Osteoblast (primary cell): ENCODE results near the gene IVNS1ABP. TPM values are rescaled to one million over a fixed set of nuclear protein-coding genes. Genes with fewer than 3 reads are reported as not detected.

Source experiments
- DNase-seq: peaks from one replicate; pipeline ENCODE4 v3.0.0; 2011; ENCODE audit warnings: low spot score, mixed read lengths; ENCODE audit not compliant: insufficient read length; ENCODE audit errors: missing footprints
- H2AFZ ChIP-seq: 2 replicates; pipeline ENCODE4 v1.6.0; 2011; ENCODE audit warnings: mild to moderate bottlenecking, low read length
- H3K27ac ChIP-seq: 2 replicates; pipeline ENCODE4 v1.5.1; 2011; ENCODE audit warnings: mild to moderate bottlenecking, low read depth, low read length, moderate library complexity
- H3K27me3 ChIP-seq: 2 replicates; pipeline ENCODE4 v1.6.0; 2012; ENCODE audit warnings: mild to moderate bottlenecking, control low read depth, inconsistent platforms, low read length, moderate library complexity; ENCODE audit not compliant: insufficient read depth
- H3K36me3 ChIP-seq: 2 replicates; pipeline ENCODE4 v1.5.1; 2011; ENCODE audit warnings: mild to moderate bottlenecking, low read length, control low read depth, moderate library complexity; ENCODE audit not compliant: insufficient read depth
- H3K4me1 ChIP-seq: 2 replicates; pipeline ENCODE4 v1.5.1; 2011; ENCODE audit warnings: mild to moderate bottlenecking, low read length, control low read depth, moderate library complexity; ENCODE audit not compliant: insufficient read depth
- H3K4me2 ChIP-seq: 2 replicates; pipeline ENCODE4 v1.6.0; 2011; ENCODE audit warnings: mild to moderate bottlenecking, low read length; ENCODE audit not compliant: insufficient read depth
- H3K4me3 ChIP-seq: fragments of 200-600 bp; sonication (generic); 3 replicates; pipeline ENCODE4 v1.5.1; 2012; ENCODE audit warnings: mild to moderate bottlenecking, low read length, inconsistent platforms; ENCODE audit not compliant: insufficient read depth
- H3K79me2 ChIP-seq: 2 replicates; pipeline ENCODE4 v1.6.0; 2012; ENCODE audit warnings: mild to moderate bottlenecking, low read length, control low read depth, inconsistent platforms; ENCODE audit not compliant: insufficient read depth
- H3K9me3 ChIP-seq: 2 replicates; pipeline ENCODE4 v1.5.1; 2011; ENCODE audit warnings: low read depth, low read length, control low read depth
- H4K20me1 ChIP-seq: 2 replicates; pipeline ENCODE4 v1.6.0; 2012; ENCODE audit warnings: mild to moderate bottlenecking, low read length, control low read depth; ENCODE audit not compliant: insufficient read depth
- CTCF ChIP-seq: IDR thresholded peaks from 2 replicates; pipeline ENCODE4 v1.5.1; 2011; ENCODE audit warnings: mild to moderate bottlenecking, low read depth, low read length, moderate library complexity; ENCODE audit errors: extremely low read depth
- total RNA-seq: library from RNA; depleted of rRNA; stranded (reverse); fragments of >200 nt; gene quantifications from 2 replicates; pipeline ENCODE4 v1.2.3, GENCODE V29; 2012

The IVNS1ABP gene
- total RNA-seq, 1 donor = 94.8 TPM

GRCh38 chr1:185305419-185305818 lies 11.6 kb downstream of the IVNS1ABP start:
- Histone ChIP-seq H2AFZ (no peak overlapping the region), H3K27me3 (no peaks in the 10 kb centered on the region), H3K79me2 (peaks cover 16% of the 10 kb centered on the region), H3K9me3 (no peaks in the 10 kb centered on the region), H4K20me1 (no peaks in the 10 kb centered on the region), H3K27ac (no peak overlapping the region), H3K4me2 (no peak overlapping the region), H3K4me3 (no peak overlapping the region), H3K36me3 (peaks cover 93% of the 10 kb centered on the region), H3K4me1 (no peaks in the 10 kb centered on the region)
- no peak for TF ChIP-seq CTCF
- DNase-seq = no peak

GRCh38 chr1:185300152-185300551 lies 16.9 kb downstream of the IVNS1ABP start:
- DNase-seq = no peak
- Histone ChIP-seq H3K36me3 (peaks cover 94% of the 10 kb centered on the region), H3K4me1 (peaks cover 2% of the 10 kb centered on the region), H4K20me1 (no peaks in the 10 kb centered on the region), H3K4me3 (no peak overlapping the region), H2AFZ (no peak overlapping the region), H3K27me3 (no peaks in the 10 kb centered on the region), H3K9me3 (no peaks in the 10 kb centered on the region), H3K4me2 (no peak overlapping the region), H3K27ac (no peak overlapping the region), H3K79me2 (peaks cover 4% of the 10 kb centered on the region)
- no peak for TF ChIP-seq CTCF

- H3K4me2 ChIP-seq = no peak overlapping the region
- no peaks in the 10 kb centered on the region for H3K9me3 ChIP-seq
- no peaks in the 10 kb centered on the region for H3K79me2 ChIP-seq
- H3K27ac ChIP-seq = peak overlapping the region; percentile 27
- TF ChIP-seq CTCF = no peak
- H3K4me3 ChIP-seq = no peak overlapping the region
- DNase-seq = no peak
- no peaks in the 10 kb centered on the region for H3K27me3 ChIP-seq
- H3K4me1 ChIP-seq = peaks cover 2% of the 10 kb centered on the region
- H2AFZ ChIP-seq = no peak overlapping the region
- H4K20me1 ChIP-seq = no peaks in the 10 kb centered on the region
- peaks cover 85% of the 10 kb centered on the region for H3K36me3 ChIP-seq
Measured at GRCh38 chr1:185297982-185298381, 19.1 kb downstream of the IVNS1ABP start.

GRCh38 chr1:185295091-185295490 lies 22.0 kb downstream of the IVNS1ABP start:
- no peaks in the 10 kb centered on the region for H4K20me1 ChIP-seq
- no peak overlapping the region for H2AFZ ChIP-seq
- no peak for TF ChIP-seq CTCF
- no peak overlapping the region for H3K4me3 ChIP-seq
- H3K4me1 ChIP-seq = peaks cover 2% of the 10 kb centered on the region
- no peaks in the 10 kb centered on the region for H3K9me3 ChIP-seq
- H3K27ac ChIP-seq = no peak overlapping the region
- no peak overlapping the region for H3K4me2 ChIP-seq
- peaks cover 56% of the 10 kb centered on the region for H3K36me3 ChIP-seq
- no peaks in the 10 kb centered on the region for H3K27me3 ChIP-seq
- no peaks in the 10 kb centered on the region for H3K79me2 ChIP-seq
- DNase-seq = no peak
